H1 (cell line): ENCODE data around the gene TIAM2. TPM values are rescaled to one million over a fixed set of nuclear protein-coding genes. Genes with fewer than 3 reads are reported as not detected.

Experiments
- CTCF ChIA-PET: fragments of 300-600 bp; sonication (Branson Sonifier 250); formaldehyde crosslinking; loops from one replicate; lab custom pipeline; 2021; ENCODE audit not compliant: partially characterized antibody; lab: Charles Lee
- POLR2A ChIA-PET: fragments of 300-600 bp; sonication (Branson Sonifier 250); formaldehyde crosslinking; loops from one replicate; lab custom pipeline; 2021; ENCODE audit warnings: inconsistent platforms; ENCODE audit not compliant: partially characterized antibody; lab: Charles Lee
- DNase-seq, 2 experiments: peaks; one replicate each; pipeline versions ENCODE4 v3.0.0 to v3.0.0-alpha.2; 2010 to 2022; ENCODE audit warnings: low spot score in 2 of 2, low read depth in 1 of 2, mixed read lengths in 1 of 2
- FAIRE-seq: peaks from 2 replicates; lab custom pipeline; 2011; peaks lifted over from hg19 to GRCh38; lab: Jason Lieb, UNC
- H2AFZ ChIP-seq: 2 replicates; pipeline ENCODE4 v1.8.1; 2012; ENCODE audit warnings: low read length, inconsistent platforms
- H2AK5ac ChIP-seq: 2 replicates; pipeline ENCODE4 v1.6.1; 2013; ENCODE audit warnings: low read depth, low read length
- H2BK120ac ChIP-seq: replicated peaks from 2 replicates; pipeline ENCODE3; 2013; ENCODE audit warnings: low read depth, low read length, inconsistent platforms
- H2BK12ac ChIP-seq: 2 replicates; pipeline ENCODE4 v1.6.1; 2013; ENCODE audit warnings: low read depth, low read length
- H2BK15ac ChIP-seq: 2 replicates; pipeline ENCODE4 v1.6.1; 2013; ENCODE audit warnings: low read length
- H2BK20ac ChIP-seq: 2 replicates; pipeline ENCODE4 v1.6.1; 2013; ENCODE audit warnings: low read length
- H2BK5ac ChIP-seq: 2 replicates; pipeline ENCODE4 v1.6.1; 2013; ENCODE audit warnings: low read depth, low read length
- H3K14ac ChIP-seq: 2 replicates; pipeline ENCODE4 v1.6.1; 2013; ENCODE audit warnings: inconsistent platforms; ENCODE audit not compliant: insufficient read length
- H3K18ac ChIP-seq: 2 replicates; pipeline ENCODE4 v1.6.1; 2013; ENCODE audit warnings: low read length; ENCODE audit errors: extremely low read depth
- H3K23ac ChIP-seq: 2 replicates; pipeline ENCODE4 v1.6.1; 2013; ENCODE audit warnings: inconsistent platforms; ENCODE audit not compliant: insufficient read length
- H3K23me2 ChIP-seq: 2 replicates; pipeline ENCODE4 v1.6.1; 2013; ENCODE audit warnings: low read depth, low read length
- H3K27ac ChIP-seq: 2 replicates; pipeline ENCODE4 v1.6.1; 2011; ENCODE audit warnings: low read depth, low read length, inconsistent platforms
- H3K27me3 ChIP-seq, 4 experiments: replicated peaks in 1 of 4; 1 replicate in 1 of 4; 2 replicates in 3 of 4; pipeline versions ENCODE4 v1.6.1 to v1.8.1; 2011 to 2013; ENCODE audit warnings: low read length in 3 of 4, mild to moderate bottlenecking in 3 of 4, inconsistent platforms in 2 of 4, mixed read lengths in 2 of 4, moderate library complexity in 1 of 4; ENCODE audit not compliant: control insufficient read depth in 3 of 4, insufficient read depth in 3 of 4; ENCODE audit errors: extremely low read depth in 1 of 4
- H3K36me3 ChIP-seq, 4 experiments: 2 replicates each; pipeline versions ENCODE4 v1.6.1 to v1.8.1; 2011 to 2013; ENCODE audit warnings: mild to moderate bottlenecking in 4 of 4, low read length in 3 of 4, moderate library complexity in 2 of 4, control low read depth in 1 of 4, inconsistent platforms in 1 of 4; ENCODE audit not compliant: insufficient read depth in 4 of 4, control insufficient read depth in 2 of 4
- H3K4ac ChIP-seq: replicated peaks from 2 replicates; pipeline ENCODE3; 2013; ENCODE audit warnings: low read length, low read depth, mixed read lengths, inconsistent platforms; ENCODE audit not compliant: insufficient read length
- H3K4me1 ChIP-seq, 4 experiments: replicated peaks in 1 of 4; 1 replicate in 1 of 4; 2 replicates in 3 of 4; pipeline versions ENCODE4 v1.6.1 to v1.8.1; 2011 to 2013; ENCODE audit warnings: low read length in 3 of 4, inconsistent platforms in 2 of 4, mixed read lengths in 1 of 4; ENCODE audit not compliant: insufficient read depth in 4 of 4, control insufficient read depth in 3 of 4
- H3K4me2 ChIP-seq, 2 experiments: 2 replicates each; pipeline versions ENCODE4 v1.6.1 to v1.8.1; 2011 to 2013; ENCODE audit warnings: low read depth in 2 of 2, low read length in 2 of 2, control low read depth in 1 of 2, inconsistent platforms in 1 of 2, mild to moderate bottlenecking in 1 of 2; ENCODE audit not compliant: insufficient read depth in 1 of 2
- H3K4me3 ChIP-seq, 4 experiments: fragments of 200-600, 300-600 bp in 1 of 4; sonication (generic), shearing (Covaris generic), sonication (Bioruptor Twin) in 1 of 4; 2 replicates each; pipeline versions ENCODE4 v1.5.1 to v1.8.1; 2011 to 2016; ENCODE audit warnings: low read length in 4 of 4, low read depth in 3 of 4, control low read depth in 2 of 4, inconsistent platforms in 2 of 4, mild to moderate bottlenecking in 2 of 4, mixed read lengths in 1 of 4, moderate library complexity in 1 of 4; ENCODE audit not compliant: insufficient read depth in 2 of 4; ENCODE audit errors: extremely low read depth in 1 of 4
- H3K56ac ChIP-seq: replicated peaks from 2 replicates; pipeline ENCODE3; 2013; ENCODE audit warnings: low read depth, mild to moderate bottlenecking, mixed read lengths, low read length, inconsistent platforms; ENCODE audit not compliant: insufficient read length
- H3K79me1 ChIP-seq: 2 replicates; pipeline ENCODE4 v1.6.1; 2013; ENCODE audit warnings: low read depth, low read length, control low read depth
- H3K79me2 ChIP-seq, 2 experiments: 2 replicates each; pipeline versions ENCODE4 v1.6.1 to v1.8.1; 2012 to 2013; ENCODE audit warnings: low read length in 2 of 2, mild to moderate bottlenecking in 2 of 2, inconsistent platforms in 1 of 2; ENCODE audit not compliant: insufficient read depth in 2 of 2, control insufficient read depth in 1 of 2
- H3K9ac ChIP-seq, 4 experiments: replicated peaks in 1 of 4; 1 replicate in 1 of 4; 2 replicates in 3 of 4; pipeline versions ENCODE4 v1.6.1 to v1.8.1; 2011 to 2013; ENCODE audit warnings: low read depth in 3 of 4, low read length in 3 of 4, control low read depth in 2 of 4, mild to moderate bottlenecking in 2 of 4, moderate library complexity in 2 of 4, inconsistent platforms in 1 of 4; ENCODE audit errors: extremely low read depth in 1 of 4
- H3K9me3 ChIP-seq, 2 experiments: 2 replicates each; pipeline versions ENCODE4 v1.6.1 to v1.8.1; 2012 to 2013; ENCODE audit warnings: mild to moderate bottlenecking in 2 of 2, moderate library complexity in 2 of 2, control low read depth in 1 of 2, inconsistent platforms in 1 of 2, low read depth in 1 of 2, low read length in 1 of 2, mixed read lengths in 1 of 2; ENCODE audit not compliant: insufficient read depth in 2 of 2
- H4K20me1 ChIP-seq, 2 experiments: replicated peaks in 1 of 2; 2 replicates each; pipeline versions ENCODE3 to v1.8.1; 2011 to 2013; ENCODE audit warnings: inconsistent platforms in 2 of 2, low read length in 2 of 2, mild to moderate bottlenecking in 1 of 2; ENCODE audit not compliant: insufficient read depth in 2 of 2, control insufficient read depth in 1 of 2
- H4K5ac ChIP-seq: 2 replicates; pipeline ENCODE4 v1.6.1; 2013; ENCODE audit warnings: low read length, low read depth, mixed read lengths, inconsistent platforms; ENCODE audit not compliant: insufficient read length
- H4K8ac ChIP-seq: 2 replicates; pipeline ENCODE4 v1.8.0; 2013; ENCODE audit warnings: mild to moderate bottlenecking, moderate library complexity, low read length, inconsistent platforms; ENCODE audit not compliant: insufficient read depth; ENCODE audit errors: extremely low read depth
- H4K91ac ChIP-seq: replicated peaks from 2 replicates; pipeline ENCODE3; 2013; ENCODE audit warnings: low read length, mixed read lengths, inconsistent platforms; ENCODE audit not compliant: insufficient read length
- CEBPB ChIP-seq: IDR thresholded peaks from 2 replicates; pipeline ENCODE4 v1.6.1; 2012; ENCODE audit warnings: low read depth, low read length
- CREB1 ChIP-seq: IDR thresholded peaks from 2 replicates; pipeline ENCODE4 v1.6.1; 2012; ENCODE audit warnings: inconsistent platforms
- EP300 ChIP-seq, 2 experiments: IDR thresholded peaks; 1 replicate in 1 of 2; 2 replicates in 1 of 2; pipeline ENCODE4 v1.6.1; 2011 to 2012; ENCODE audit warnings: low read depth in 2 of 2, low read length in 2 of 2, mild to moderate bottlenecking in 2 of 2, borderline replicate concordance in 1 of 2, inconsistent platforms in 1 of 2, moderate library complexity in 1 of 2
- EZH2 ChIP-seq: fragments of 200-600 bp; sonication (generic); IDR thresholded peaks from 2 replicates; pipeline ENCODE4 v1.7.1; 2012; ENCODE audit warnings: low read depth, mild to moderate bottlenecking, moderate library complexity, low read length, inconsistent platforms; ENCODE audit not compliant: severe bottlenecking
- HDAC6 ChIP-seq: IDR thresholded peaks from one replicate; pipeline ENCODE4 v1.7.1; 2012; ENCODE audit warnings: low read depth, mild to moderate bottlenecking, inconsistent platforms, low read length, moderate library complexity
- KDM5A ChIP-seq: fragments of 200-600 bp; IDR thresholded peaks from 2 replicates; pipeline ENCODE4 v1.7.1; 2012; ENCODE audit warnings: mild to moderate bottlenecking, low read length, inconsistent platforms, mixed read lengths
- POU5F1 ChIP-seq: IDR thresholded peaks from 2 replicates; pipeline ENCODE4 v1.6.1; 2011; ENCODE audit warnings: low read depth, mild to moderate bottlenecking, low read length, moderate library complexity
- SP2 ChIP-seq: IDR thresholded peaks from 2 replicates; pipeline ENCODE4 v1.6.1; 2012; ENCODE audit warnings: mild to moderate bottlenecking, low read length, inconsistent platforms
- SP4 ChIP-seq: IDR thresholded peaks from 2 replicates; pipeline ENCODE4 v1.6.1; 2012; ENCODE audit warnings: low read length, inconsistent platforms
- TCF12 ChIP-seq: IDR thresholded peaks from 2 replicates; pipeline ENCODE4 v1.6.1; 2011; ENCODE audit warnings: low read depth, mild to moderate bottlenecking, low read length
- YY1 ChIP-seq: IDR thresholded peaks from 2 replicates; pipeline ENCODE4 v1.6.1; 2011; ENCODE audit warnings: low read depth, mild to moderate bottlenecking, low read length
- WGBS, 2 experiments: shearing (Covaris generic) in 1 of 2; methylation state at CpG; one replicate each; pipeline versions ENCODE4 v1.1.6 to v1.1.7; 2013 to 2015; ENCODE audit warnings: low lambda C conversion rate in 2 of 2, mixed read lengths in 2 of 2, inconsistent platforms in 1 of 2, low coverage in 1 of 2, missing lambda C conversion rate in 1 of 2; ENCODE audit not compliant: insufficient replicate concordance in 2 of 2, insufficient coverage in 1 of 2, insufficient read length in 1 of 2; ENCODE audit errors: extremely low coverage in 1 of 2, missing lambda C conversion rate in 1 of 2; 5-methylcytosine and 5-hydroxymethylcytosine counted together
- polyA plus RNA-seq, 7 experiments: library from polyadenylated mRNA; depleted of rRNA in 3 of 7; stranded (reverse) in 5 of 7; unstranded in 2 of 7; fragments of >200 nt in 5 of 7; fragments of 200-250 nt in 2 of 7; gene quantifications; 1 replicate in 5 of 7; 2 replicates in 1 of 7; 4 replicates in 1 of 7; pipeline versions ENCODE4 v1.2.1 to v1.2.3, GENCODE V29; 2011 to 2013; ENCODE audit warnings: missing spikeins in 2 of 7, mixed read lengths in 2 of 7
- total RNA-seq: library from RNA; stranded (reverse); fragmentation: NEBNext Ultra II Directional; extraction: Animal tissue kit (Norgen Biotek cat#: 25700); gene quantifications from 2 replicates; pipeline ENCODE4 v1.2.1, GENCODE V29; 2021
- TF ChIP-seq, protein P1 (sequence below): IDR thresholded peaks from 2 replicates; pipeline ENCODE4 v1.6.1; 2012; ENCODE audit warnings: inconsistent platforms

The TIAM2 gene
- total and polyA plus RNA-seq, 2 of the 8 experiments (the other 6 are each of a cell fraction or from before 2014, with no cell fraction given) = 7.4 to 23.9 TPM

DNA sequence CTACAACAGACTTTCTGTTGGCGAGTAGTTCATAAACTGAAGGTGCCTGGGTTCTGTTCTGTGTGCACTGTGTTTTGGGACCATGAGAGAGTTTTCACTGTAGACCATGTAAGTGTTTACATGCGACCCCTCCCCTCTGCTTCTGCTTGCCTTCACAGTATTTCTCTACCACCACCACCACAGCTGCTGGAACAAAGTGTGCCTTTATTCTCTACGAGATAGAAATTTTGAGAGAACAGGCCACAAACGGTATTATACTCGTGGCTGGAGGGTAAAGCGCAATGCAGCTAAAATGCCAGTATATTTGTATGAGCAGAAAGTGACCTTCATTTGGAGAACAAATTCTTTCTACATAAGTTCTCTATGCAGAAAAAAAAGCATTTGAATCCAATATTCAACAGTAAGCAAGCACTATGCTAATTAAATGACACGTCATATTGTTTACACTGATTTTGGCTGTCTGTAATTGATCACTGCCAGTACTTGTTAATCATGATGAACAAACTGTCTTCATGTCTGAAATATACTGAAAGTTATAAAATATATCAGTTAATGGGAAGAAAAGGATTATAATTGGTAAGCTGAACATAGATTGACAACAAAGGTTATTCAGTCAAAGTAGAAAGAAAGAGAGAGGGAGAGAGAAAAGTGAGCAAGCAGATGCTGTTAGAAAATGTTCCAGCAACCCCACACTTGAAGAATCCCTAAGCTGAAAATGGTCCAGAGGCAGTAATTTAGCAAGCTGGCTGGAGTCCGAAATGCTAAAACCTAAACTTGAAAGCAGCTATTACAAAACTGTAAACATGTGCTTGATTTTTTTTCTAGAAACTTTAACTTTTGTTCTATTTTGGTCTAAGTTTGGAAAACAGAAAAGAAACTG lies 277.5 kb downstream of the TIAM2 start:
- Histone ChIP-seq H3K4me3 (no peak overlapping the region), H3K18ac (no peak overlapping the region), H3K4me2 (no peak overlapping the region), H3K9me3 (peaks cover 0 to under 1% of the 10 kb centered on the region in 2 experiments; a peak in 1 of 4 replicates), H3K23ac (no peak overlapping the region), H4K8ac (no peak overlapping the region), H4K20me1 (no peaks in the 10 kb centered on the region), H3K27ac (no peak overlapping the region), H2AFZ (no peak overlapping the region), H2BK120ac (no peak overlapping the region), H2AK5ac (no peak overlapping the region), H2BK20ac (no peak overlapping the region), H3K79me1 (peaks cover 3% of the 10 kb centered on the region; the same call in 1 of the 2 replicates), H3K79me2 (no peaks in the 10 kb centered on the region; a peak in 1 of 4 replicates), H3K56ac (no peak overlapping the region), H3K4me1 (peaks cover 0 to 6% (median 3%) of the 10 kb centered on the region in 4 experiments; a peak in 3 of 7 replicates), H4K5ac (no peak overlapping the region), H2BK5ac (no peak overlapping the region), H4K91ac (no peak overlapping the region), H2BK15ac (no peak overlapping the region; the same call in 1 of the 2 replicates), H3K23me2 (no peaks in the 10 kb centered on the region), H2BK12ac (no peak overlapping the region), H3K36me3 (peaks cover 0 to 24% (median 2%) of the 10 kb centered on the region in 4 experiments; a peak in 5 of 8 replicates), H3K4ac (no peak overlapping the region), H3K14ac (no peak overlapping the region), H3K27me3 (no peaks in the 10 kb centered on the region), H3K9ac (no peak overlapping the region)
- no peak for FAIRE-seq
- ChIA-PET CTCF (interaction anchor here (0.6 to 2.4 kb wide), 3 partner anchors 10 to 1391 kb away, joined by 3 to 8 read pairs (median 4); partner anchors contain the start of gene CLDN20), POLR2A (no interaction called here)
- 86% methylated on average over 8 of the region's 8 CpGs; no CpG with 5 or more reads in 1 of the 2 experiments for WGBS, 2 experiments
- DNase-seq = no peak
- TF ChIP-seq, protein P1, sequence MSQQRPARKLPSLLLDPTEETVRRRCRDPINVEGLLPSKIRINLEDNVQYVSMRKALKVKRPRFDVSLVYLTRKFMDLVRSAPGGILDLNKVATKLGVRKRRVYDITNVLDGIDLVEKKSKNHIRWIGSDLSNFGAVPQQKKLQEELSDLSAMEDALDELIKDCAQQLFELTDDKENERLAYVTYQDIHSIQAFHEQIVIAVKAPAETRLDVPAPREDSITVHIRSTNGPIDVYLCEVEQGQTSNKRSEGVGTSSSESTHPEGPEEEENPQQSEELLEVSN = no peak
- TF ChIP-seq HDAC6 (no peak), YY1 (no peak), EP300 (IDR thresholded peaks at IDR 0.05; ENCODE audit: borderline replicate concordance in 1 of 2, low read depth in 2 of 2, low read length in 2 of 2) (no peak), CEBPB (no peak), KDM5A (no peak), EZH2 (no peak), CREB1 (no peak), POU5F1 (no peak), SP4 (no peak), TCF12 (no peak), SP2 (no peak)
